OCI-LY1 (cell line): ENCODE data around the gene TMC5.

Source experiments
- CTCF ChIP-seq: fragments of 200-600 bp; sonication (generic), shearing (Covaris generic); IDR thresholded peaks from 2 replicates; pipeline ENCODE4 v1.5.1; 2017; ENCODE audit warnings: mild to moderate bottlenecking, antibody characterized with exemption, low read length, moderate library complexity, mixed read lengths
- EZH2 ChIP-seq: fragments of 200-600 bp; sonication (generic), shearing (Covaris generic); IDR thresholded peaks from 2 replicates; pipeline ENCODE4 v1.8.0; 2017; ENCODE audit warnings: borderline replicate concordance, mixed run types, mild to moderate bottlenecking, antibody characterized with exemption, low read length, moderate library complexity, mixed read lengths

GRCh38 chr16:19436540-19436939, 18.9 kb downstream of the TMC5 start:
- TF ChIP-seq CTCF (no peak), EZH2 (no peak)
